ENCODE measurements around the gene TRPM3. TPM values are rescaled to one million over a fixed set of nuclear protein-coding genes. Genes with fewer than 3 reads are reported as not detected.

The TRPM3 gene
- total RNA-seq, 4 donors from 2014 or later, result 0.57 to 4.4 (median 1.4) TPM; not detected in 1

- TF ChIP-seq CTCF (IDR thresholded peaks at IDR 0.05; ENCODE audit: low read depth), result no peak
Observed at GRCh38 chr9:70581214-70581954, 540.0 kb downstream of the TRPM3 start.

- no peak for TF ChIP-seq CTCF (IDR thresholded peaks at IDR 0.05; ENCODE audit: low read depth)
Observed at GRCh38 chr9:70580606-70581195, 540.7 kb downstream of the TRPM3 start.

DNA sequence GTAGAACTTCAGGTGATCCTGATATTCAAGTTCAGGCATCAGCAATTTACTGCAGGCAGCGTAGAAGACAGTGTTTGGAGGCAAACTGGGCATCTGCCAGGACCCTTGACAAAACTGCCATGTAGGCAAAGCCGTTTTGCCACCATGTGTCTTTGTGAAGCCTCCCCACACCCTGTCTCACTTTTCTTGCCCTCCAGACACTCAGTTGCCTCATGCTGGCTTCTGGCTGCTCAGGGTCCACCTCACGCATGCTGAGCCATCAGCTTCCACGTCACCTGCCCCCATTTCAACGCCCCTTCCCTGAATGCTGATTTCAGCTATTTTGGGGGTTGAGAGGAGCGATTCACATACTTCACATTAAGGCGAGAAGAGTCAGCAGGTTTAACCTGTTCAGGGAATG lies 541.7 kb downstream of the TRPM3 start:
- no peak for TF ChIP-seq CTCF (IDR thresholded peaks at IDR 0.05; ENCODE audit: low read depth)

DNA sequence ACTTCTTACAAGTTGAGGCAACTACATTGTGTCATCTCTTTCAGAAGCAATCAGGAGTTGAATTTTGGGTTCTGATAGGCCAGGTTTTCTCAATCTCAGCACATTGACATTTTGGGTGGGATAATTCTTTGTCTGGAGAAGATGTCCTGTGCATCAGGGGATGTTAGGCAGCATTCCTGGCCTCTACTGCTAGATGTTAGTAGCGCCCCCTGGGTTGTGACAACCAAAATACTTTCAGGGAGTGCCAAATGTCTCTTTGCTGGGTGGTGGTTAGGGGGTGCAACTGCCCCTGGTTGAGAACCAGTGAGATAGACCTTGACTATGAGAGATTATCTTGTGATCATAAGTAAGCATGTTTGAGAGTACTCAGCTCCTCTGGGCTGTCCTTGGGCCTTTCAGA lies 542.7 kb downstream of the TRPM3 start:
- no peak for TF ChIP-seq CTCF (IDR thresholded peaks at IDR 0.05; ENCODE audit: low read depth)

DNA sequence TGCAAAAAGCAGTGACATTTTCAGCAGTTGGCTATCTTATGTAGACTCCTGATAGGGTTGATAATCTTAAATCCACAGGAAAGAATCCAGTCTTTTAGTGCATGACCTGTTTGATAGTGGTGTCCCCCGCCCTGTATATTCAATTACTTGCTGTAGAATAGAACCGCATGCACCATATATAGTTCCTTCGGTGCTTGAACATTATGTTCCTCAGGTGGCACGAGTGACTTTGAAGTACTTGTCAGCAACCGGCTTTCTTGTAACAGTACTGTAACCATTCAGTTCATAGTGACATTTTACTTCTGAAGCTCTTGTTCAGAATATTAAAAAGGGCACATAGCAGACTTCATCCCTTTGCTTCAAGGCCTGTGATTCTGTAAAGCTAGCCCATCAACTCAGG lies 543.8 kb downstream of the TRPM3 start:
- TF ChIP-seq CTCF (IDR thresholded peaks at IDR 0.05; ENCODE audit: low read depth), result no peak

GRCh38 chr9:70576116-70576515 lies 545.3 kb downstream of the TRPM3 start:
- no peak for TF ChIP-seq CTCF (IDR thresholded peaks at IDR 0.05; ENCODE audit: low read depth)

- no peak for TF ChIP-seq CTCF (IDR thresholded peaks at IDR 0.05; ENCODE audit: low read depth)
Observed at GRCh38 chr9:70574151-70574837, 547.1 kb downstream of the TRPM3 start.

All from subcutaneous adipose tissue (tissue), 4 donors.